KOPT-K1 (cell line): ENCODE measurements around the gene AREG.
"Not testable (repeated sequence)": the region's sequence is repeated elsewhere in the genome, so short reads cannot be mapped to it uniquely, and the experiment has no call there.

ENCODE experiments used
- H3K27ac ChIP-seq: fragments of 200-600 bp; sonication (generic); 2 replicates; pipeline ENCODE4 v1.5.1; 2016; ENCODE audit warnings: antibody characterized with exemption, mild to moderate bottlenecking, low read depth, low read length; ENCODE audit not compliant: poor library complexity, severe bottlenecking
- H3K36me3 ChIP-seq: fragments of 200-600 bp; sonication (generic); 2 replicates; pipeline ENCODE4 v1.5.1; 2017; ENCODE audit warnings: antibody characterized with exemption, mild to moderate bottlenecking, low read length, moderate library complexity; ENCODE audit not compliant: insufficient read depth
- H3K9me3 ChIP-seq: fragments of 200-600 bp; sonication (generic); 2 replicates; pipeline ENCODE4 v1.5.1; 2017; ENCODE audit warnings: antibody characterized with exemption, low read length, mild to moderate bottlenecking; ENCODE audit not compliant: insufficient read depth, poor library complexity, severe bottlenecking

AREG gene, protein sequence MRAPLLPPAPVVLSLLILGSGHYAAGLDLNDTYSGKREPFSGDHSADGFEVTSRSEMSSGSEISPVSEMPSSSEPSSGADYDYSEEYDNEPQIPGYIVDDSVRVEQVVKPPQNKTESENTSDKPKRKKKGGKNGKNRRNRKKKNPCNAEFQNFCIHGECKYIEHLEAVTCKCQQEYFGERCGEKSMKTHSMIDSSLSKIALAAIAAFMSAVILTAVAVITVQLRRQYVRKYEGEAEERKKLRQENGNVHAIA

DNA sequence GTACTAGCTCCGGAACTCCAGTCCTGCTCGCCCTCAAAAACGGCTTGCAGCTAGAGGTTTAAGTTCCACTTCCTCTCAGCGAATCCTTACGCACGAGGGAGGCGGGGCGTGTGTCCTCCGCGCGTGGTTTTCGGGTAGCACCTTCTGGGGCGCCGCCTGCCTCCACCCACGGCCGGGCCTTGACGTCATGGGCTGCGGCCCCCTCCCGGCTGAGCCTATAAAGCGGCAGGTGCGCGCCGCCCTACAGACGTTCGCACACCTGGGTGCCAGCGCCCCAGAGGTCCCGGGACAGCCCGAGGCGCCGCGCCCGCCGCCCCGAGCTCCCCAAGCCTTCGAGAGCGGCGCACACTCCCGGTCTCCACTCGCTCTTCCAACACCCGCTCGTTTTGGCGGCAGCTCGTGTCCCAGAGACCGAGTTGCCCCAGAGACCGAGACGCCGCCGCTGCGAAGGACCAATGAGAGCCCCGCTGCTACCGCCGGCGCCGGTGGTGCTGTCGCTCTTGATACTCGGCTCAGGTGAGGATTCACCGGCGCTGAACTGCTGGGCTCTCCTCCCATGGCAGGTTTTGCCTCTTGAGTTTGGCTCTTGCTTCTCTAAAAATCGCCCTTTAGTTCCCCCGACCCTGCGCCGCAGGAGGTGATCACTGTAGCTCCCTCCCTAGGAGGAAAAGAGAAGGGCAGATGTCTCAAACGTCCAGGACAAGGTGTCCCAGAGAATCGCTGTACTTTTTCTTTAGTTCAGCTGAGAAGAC is at the start of gene AREG:
Gene AREG, plus strand, starts transcription at position 246 of the 752 bp plus-strand sequence. Its CDS starts 210 bp downstream, at position 456.
- no peaks in the 10 kb centered on the region for H3K36me3 ChIP-seq
- no peak within 1 kb of the TSS for H3K27ac ChIP-seq
- H3K9me3 ChIP-seq = peaks cover 6% of the 10 kb centered on the region

DNA sequence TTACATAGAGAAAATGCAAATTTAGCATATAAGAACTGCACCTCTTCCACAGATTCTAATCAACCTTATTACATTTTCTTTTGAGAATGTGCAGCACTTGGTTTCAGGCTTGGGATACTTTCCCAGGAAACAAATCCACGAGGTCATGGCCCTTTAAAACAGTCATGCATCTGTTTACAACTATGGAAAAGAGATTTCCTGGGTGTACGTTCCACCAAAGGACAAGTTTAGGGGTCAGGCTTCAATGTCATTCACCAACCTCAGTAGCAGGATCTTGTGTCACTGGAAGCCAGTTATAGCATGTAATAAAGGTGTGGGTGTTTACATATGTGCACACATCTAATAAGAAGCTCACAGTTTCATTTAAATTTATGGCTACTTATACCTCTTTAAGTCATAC is 49.3 kb upstream of the AREG start:
- no peaks in the 10 kb centered on the region for H3K9me3 ChIP-seq
- H3K36me3 ChIP-seq = no peaks in the 10 kb centered on the region
- H3K27ac ChIP-seq = no peak overlapping the region

DNA sequence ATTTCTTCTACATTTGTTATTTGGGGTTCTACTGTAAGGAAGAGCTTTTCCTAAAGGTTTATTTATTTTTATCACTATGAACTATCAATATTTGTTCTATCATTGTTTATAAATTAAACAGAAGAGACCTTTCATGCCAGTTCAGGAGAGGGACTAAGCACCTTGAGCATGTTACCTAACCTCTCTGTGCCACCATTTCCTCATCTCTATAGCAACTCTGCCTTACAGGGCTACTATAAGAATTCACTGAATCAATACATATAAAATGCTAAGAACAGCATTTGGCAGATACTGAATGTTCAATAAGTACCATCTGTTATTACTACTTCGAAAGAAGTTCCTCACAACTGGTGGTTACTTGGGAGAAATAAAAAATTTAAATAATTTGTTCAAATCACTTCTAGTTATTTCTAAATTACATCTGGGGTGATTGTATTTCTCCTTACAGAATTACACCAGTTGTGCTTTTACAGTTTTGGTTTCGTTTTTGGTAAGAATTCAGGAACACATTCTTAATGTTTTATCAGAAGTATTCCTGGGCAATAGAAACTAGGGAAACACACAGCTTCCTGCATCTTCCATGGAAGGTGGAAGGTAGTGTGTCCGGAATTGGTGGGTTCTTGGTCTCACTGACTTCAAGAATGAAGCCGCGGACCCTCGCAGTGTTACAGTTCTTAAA is 47.0 kb upstream of the AREG start:
- Histone ChIP-seq H3K36me3 (no peaks in the 10 kb centered on the region), H3K27ac (peak overlapping the region; percentile 73), H3K9me3 (no peaks in the 10 kb centered on the region)

DNA sequence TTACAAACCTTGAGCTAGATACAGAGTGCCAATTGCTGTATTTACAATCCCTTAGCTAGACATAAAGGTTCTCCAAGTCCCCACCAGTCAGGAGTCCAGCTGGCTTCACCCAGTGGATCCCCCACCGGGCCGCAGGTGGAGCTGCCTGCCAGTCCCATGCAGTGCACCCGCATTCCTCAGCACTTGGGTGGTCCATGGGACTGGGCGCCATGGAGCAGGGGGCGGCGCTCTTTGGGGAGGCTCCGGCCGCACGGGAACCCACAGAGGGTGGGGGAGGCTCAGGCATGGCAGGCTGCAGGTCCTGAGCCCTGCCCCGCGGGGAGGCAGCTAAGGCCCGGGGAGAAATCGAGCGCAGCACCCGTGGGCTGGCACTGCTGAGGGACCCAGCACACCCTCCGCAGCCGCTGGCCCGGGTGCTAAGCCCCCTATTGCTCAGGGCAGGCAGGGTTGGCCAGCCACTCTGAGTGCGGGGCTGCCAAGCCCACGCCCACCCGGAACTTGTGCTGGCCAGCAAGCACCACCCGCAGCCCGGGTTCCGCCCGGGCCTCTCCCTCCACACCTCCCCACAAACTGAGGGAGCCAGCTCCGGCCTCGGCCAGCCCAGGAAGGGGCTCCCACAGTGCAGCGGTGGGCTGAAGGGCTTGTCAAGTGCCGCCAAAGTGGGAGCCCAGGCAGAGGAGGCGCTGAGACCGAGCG is 45.9 kb upstream of the AREG start:
- not testable (repeated sequence) for H3K27ac ChIP-seq, H3K9me3 ChIP-seq, H3K36me3 ChIP-seq

DNA sequence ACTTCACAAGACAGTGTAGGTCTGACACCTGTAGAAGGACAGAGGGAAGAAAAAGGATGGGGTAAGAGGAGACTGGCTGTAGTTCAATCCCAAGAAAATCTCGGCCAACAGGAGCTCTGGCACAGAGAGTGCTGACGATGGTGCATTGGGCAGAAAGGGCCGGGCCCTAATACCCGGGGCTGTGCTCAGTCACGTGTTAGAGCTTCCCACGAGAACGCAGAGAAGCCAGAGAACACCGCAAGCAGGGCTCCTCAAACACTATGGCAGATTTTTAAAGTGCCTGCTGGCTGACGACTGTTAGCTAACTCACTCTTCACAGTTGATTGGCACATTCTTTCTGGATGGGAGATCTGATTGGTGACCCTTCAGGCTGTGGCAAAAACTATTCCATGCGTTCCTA is 44.5 kb upstream of the AREG start:
- no peaks in the 10 kb centered on the region for H3K9me3 ChIP-seq
- H3K36me3 ChIP-seq = no peaks in the 10 kb centered on the region
- H3K27ac ChIP-seq = no peak overlapping the region

DNA sequence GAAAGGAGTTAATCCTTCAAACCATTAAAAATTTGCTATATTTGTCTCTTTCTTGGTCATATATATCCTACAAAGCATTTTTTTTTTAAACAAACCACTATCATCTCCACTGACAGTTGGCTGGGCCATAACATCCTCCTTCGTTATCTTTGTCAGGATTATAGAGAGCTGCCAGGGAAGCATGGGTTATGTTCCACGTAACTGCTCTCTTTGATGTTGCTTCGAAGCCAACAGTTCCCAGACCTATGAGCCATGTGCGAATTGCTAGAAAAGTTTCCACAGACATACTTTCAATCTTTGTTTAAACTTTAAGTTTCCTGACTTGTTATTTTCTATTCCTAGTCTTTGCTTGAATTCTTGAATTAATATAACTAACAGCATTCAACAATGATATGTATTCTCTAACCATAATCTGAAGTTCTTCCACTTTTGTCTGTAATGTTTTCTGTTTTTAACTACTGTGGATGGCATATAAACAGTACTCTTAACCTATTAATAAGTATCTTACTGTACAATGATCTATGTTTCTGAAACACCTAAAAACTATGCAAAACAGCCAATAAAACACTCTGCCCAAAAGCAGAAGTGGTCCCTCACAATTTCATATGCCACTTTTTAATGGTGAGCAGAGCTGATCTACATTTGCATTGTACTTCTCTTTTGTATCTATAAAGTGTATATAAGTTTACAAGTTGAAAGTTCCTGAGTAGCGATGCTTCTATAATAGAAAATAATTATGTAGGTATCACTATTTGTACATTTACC is 42.1 kb upstream of the AREG start:
- Histone ChIP-seq H3K9me3 (no peaks in the 10 kb centered on the region), H3K36me3 (no peaks in the 10 kb centered on the region), H3K27ac (no peak overlapping the region)

DNA sequence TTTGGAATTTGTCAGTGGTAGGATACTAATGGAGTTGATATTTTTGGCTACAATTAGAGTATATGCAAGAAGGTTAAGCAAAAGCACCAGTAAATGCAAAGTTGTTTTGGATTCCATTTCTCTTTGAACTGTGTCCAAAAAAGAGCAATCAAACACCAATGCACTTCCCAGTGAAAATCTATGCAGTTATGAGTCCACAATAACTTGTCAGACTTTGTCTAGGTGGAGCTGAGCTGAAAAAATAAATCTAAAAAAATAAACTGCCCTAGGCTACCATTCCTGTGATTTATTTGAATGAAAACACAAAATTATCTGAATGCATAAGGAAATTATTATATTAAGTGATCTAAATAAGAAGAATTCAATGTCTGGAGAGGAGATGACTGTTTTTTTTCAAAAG is 37.0 kb upstream of the AREG start:
- Histone ChIP-seq H3K9me3 (no peaks in the 10 kb centered on the region), H3K36me3 (no peaks in the 10 kb centered on the region), H3K27ac (no peak overlapping the region)

DNA sequence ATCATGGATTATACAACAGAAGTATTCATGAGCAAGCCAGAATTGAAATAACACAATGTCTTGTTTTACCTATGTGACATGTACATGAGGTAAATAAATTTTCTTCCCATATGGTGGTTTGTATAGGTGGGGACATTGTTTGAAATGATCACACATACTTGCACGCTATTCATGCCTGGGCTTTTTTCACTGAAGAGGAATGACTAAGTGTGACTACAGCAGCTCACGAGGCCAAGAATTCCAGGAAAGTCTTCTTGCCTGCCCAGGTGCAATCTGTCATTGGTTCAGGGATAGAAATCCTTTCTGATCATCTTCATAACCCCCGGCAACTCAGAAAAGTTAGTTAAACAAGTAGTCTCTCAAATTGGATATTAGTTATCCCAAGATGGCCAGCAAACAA is 36.3 kb upstream of the AREG start:
- Histone ChIP-seq H3K27ac (no peak overlapping the region), H3K36me3 (no peaks in the 10 kb centered on the region), H3K9me3 (no peaks in the 10 kb centered on the region)

DNA sequence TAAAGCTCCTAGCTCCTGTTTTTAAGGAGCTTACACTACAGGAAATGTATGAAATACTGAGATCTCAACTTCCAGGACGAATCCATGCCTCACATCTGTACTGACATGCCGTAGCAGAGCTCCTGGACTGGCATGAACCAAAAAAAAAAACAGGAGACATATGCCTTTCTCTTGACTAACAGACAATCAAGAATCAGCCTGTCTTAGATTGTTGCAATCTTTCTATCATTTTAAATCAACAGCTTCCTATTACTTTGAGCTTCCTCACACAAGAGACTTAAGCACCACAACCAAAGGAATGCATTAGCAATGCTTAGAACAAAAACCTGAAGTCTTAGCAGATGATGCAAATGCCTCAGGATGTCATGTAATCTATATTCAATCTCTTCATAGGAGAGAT is 34.7 kb upstream of the AREG start:
- Histone ChIP-seq H3K9me3 (no peaks in the 10 kb centered on the region), H3K36me3 (no peaks in the 10 kb centered on the region), H3K27ac (no peak overlapping the region)

DNA sequence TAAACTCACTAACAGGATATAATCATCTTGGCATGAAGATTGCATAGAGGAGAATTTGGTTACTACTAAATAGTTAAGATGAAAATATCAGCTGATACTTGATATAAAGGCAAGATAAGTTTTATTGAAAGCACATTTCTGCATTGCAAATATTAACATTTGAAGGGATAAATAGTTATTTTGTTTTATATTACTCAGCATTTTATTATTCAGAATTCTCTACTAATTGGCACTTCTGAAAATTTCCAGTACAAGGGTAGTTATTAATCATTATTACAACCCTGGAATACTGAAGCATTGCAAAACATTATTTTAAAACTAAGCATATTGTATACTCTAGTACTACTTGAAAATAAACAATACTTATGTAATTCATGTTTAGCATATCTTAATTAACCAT is 32.7 kb upstream of the AREG start:
- no peak overlapping the region for H3K27ac ChIP-seq
- no peaks in the 10 kb centered on the region for H3K9me3 ChIP-seq
- no peaks in the 10 kb centered on the region for H3K36me3 ChIP-seq

DNA sequence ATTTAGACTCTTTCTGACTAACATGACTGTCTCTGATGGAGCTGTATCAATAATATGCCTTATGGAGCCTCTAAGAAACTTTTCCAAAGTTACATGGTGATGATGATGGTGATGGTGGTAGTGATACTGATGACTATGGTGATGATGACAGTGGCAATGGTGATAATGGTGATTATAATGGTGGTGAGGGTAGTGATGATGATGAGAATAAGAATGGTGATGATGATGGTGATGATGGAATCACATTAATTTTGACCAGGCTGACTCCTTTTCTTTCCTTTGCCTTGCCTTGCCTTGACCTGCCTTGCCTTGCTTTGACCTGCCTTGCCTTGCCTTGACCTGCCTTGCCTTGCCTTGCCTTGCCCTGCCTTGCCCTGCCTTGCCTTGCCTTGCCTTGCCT is 31.7 kb upstream of the AREG start:
- Histone ChIP-seq H3K27ac (no peak overlapping the region), H3K36me3 (no peaks in the 10 kb centered on the region), H3K9me3 (no peaks in the 10 kb centered on the region)

DNA sequence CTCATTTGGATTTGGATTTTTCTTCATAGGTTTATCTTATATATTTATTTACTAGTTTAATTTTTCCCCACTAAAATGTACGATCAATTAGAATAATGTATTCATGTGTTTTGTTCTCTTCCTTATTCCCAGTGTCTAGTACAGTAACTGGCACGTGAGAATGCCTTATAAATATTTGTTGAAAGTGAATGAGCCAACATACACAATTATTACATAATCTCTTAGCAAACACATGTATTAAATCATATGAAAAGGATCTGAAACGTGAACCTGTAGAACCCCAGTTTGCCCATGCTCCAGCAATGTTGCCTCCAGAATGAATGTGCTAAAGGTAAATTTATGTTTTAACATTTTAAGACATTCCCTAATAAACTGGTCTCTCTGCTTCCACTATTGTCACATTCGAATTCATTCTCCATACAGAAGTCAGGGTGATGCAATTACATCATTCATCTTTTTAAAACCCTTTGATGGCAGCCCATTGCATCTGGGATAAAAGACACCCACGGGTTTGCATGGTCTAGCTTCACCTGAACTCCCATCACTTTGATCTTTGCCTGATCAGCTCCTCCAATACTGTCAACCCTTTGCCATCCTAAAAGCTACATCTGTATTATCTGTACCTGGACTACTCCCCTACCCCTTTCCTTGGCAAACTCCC is 30.7 kb upstream of the AREG start:
- Histone ChIP-seq H3K9me3 (no peaks in the 10 kb centered on the region), H3K36me3 (no peaks in the 10 kb centered on the region), H3K27ac (no peak overlapping the region)

DNA sequence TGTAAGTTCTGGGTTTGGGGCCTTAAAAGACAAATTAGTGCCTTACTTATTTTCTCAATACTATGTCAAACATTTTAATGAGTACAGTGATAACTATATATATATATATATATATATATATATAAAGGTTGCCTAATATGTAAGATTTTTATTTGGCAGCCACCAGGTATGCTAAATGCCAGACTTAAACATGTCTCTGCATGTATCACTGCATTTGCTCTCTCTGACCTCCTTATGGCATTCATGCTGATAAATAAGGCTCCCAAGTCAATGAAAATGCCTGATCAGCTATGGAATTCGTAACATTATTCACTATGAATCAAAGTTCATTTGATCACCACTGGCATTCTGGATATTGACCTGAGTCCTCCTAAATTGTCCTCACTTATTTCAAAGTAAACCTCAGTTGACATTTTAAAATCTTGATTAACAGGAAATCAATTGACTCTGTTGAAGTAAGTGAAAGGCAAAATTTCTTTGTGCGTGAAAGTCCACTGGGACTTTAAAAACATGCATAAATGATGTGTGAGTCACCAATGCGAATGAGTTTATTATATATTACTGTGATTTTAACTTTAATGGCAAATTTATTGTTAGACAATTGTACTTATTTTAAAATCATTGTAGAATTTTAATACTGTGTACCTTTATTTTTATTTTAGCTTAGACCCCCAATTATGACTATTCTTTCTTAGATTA is 29.2 kb upstream of the AREG start:
- H3K9me3 ChIP-seq = no peaks in the 10 kb centered on the region
- no peak overlapping the region for H3K27ac ChIP-seq
- no peaks in the 10 kb centered on the region for H3K36me3 ChIP-seq
